Adrenal gland (tissue), 12 donors: Measurements from ENCODE around the gene DCLK2. TPM values are rescaled to one million over a fixed set of nuclear protein-coding genes. Genes with fewer than 3 reads are reported as not detected.

Experiments
- DNase-seq, 7 donors: peaks; one replicate each; pipeline ENCODE4 v3.0.0-alpha.2; 2019 to 2020
- H3K27ac ChIP-seq, 5 donors: fragments of 200-600 bp; sonication (generic) in 4 of 5; 1 replicate in 3 of 5; 2 replicates in 2 of 5; pipeline versions ENCODE4 v1.5.1 to v1.8.0; 2016 to 2020; ENCODE audit warnings: mild to moderate bottlenecking in 1 of 5
- H3K27me3 ChIP-seq: fragments of 200-600 bp; 2 replicates; pipeline ENCODE4 v1.8.0; 2021
- H3K36me3 ChIP-seq, 2 donors: fragments of 200-600 bp; replicated peaks in 1 of 2; 1 replicate in 1 of 2; 2 replicates in 1 of 2; pipeline versions ENCODE4 v1.5.1 to v1.8.0; 2018 to 2022
- H3K4me1 ChIP-seq, 2 donors: fragments of 200-600 bp; replicated peaks in 1 of 2; 1 replicate in 1 of 2; 2 replicates in 1 of 2; pipeline versions ENCODE4 v1.5.1 to v1.8.0; 2018 to 2021
- H3K4me3 ChIP-seq, 4 donors: fragments of 200-600 bp; sonication (generic) in 3 of 4; one replicate each; pipeline ENCODE4 v1.5.1; 2016 to 2018
- H3K9me3 ChIP-seq, 3 donors: fragments of 200-600 bp; sonication (generic) in 1 of 3; replicated peaks in 1 of 3; 1 replicate in 2 of 3; 2 replicates in 1 of 3; pipeline versions ENCODE4 v1.5.1 to v1.8.0; 2016 to 2021
- CTCF ChIP-seq, 6 experiments: fragments of 450-650 bp in 4 of 6; fragments of 200-600 bp in 2 of 6; sonication (generic) in 1 of 6; IDR thresholded peaks; 1 replicate in 5 of 6; 2 replicates in 1 of 6; pipeline versions ENCODE4 v1.5.1 to v1.8.0; 2016 to 2021; ENCODE audit warnings: antibody characterized with exemption in 6 of 6, mild to moderate bottlenecking in 2 of 6, moderate library complexity in 1 of 6
- POLR2A ChIP-seq, 2 donors: fragments of 450-650 bp; IDR thresholded peaks; one replicate each; pipeline ENCODE4 v1.6.1; 2017; ENCODE audit warnings: antibody characterized with exemption in 2 of 2, mild to moderate bottlenecking in 2 of 2, moderate library complexity in 1 of 2
- WGBS, 4 donors: extraction: QIAGEN DNeasy Blood & Tissue Kit in 2 of 4; methylation state at CpG; one replicate each; pipeline versions ENCODE4 v1.1.5 to v1.1.7; 2013 to 2017; 5-methylcytosine and 5-hydroxymethylcytosine counted together
- intact Hi-C, 2 donors: fragments of 100-400 bp; cut with DNase I; formaldehyde crosslinking; loops; one replicate each; pipeline versions ENCODE4 v1.14.1 to v1.15.0; 2022 to 2023
- polyA plus RNA-seq, 3 donors: library from polyadenylated mRNA; stranded (reverse); fragments of 200-250 nt in 2 of 3; fragments of 350-450 nt in 1 of 3; fragmentation: Illumina TruSeq in 1 of 3; extraction: RNeasy Lipid Tissue Mini Kit (QIAGEN cat#74804) in 1 of 3; gene quantifications; one replicate each; pipeline ENCODE4 v1.2.3, GENCODE V29; 2013 to 2014
- total RNA-seq, 9 donors: library from RNA; depleted of rRNA in 4 of 9; stranded (reverse); fragments of >200 nt in 4 of 9; fragments of 120-200 nt in 1 of 9; fragmentation: NEBNext Ultra II Directional in 1 of 9; extraction: Animal tissue kit (Norgen Biotek cat#: 25700) in 1 of 9; gene quantifications; one replicate each; pipeline versions ENCODE4 v1.1.0 to v1.2.4, GENCODE V29; 2013 to 2023
- donor health status: healthy with polysubstance abuse.
- donor health status: Bipolar disorder and iron deficiency.
- donor health status: DM: yes; HTN: yes; CAD: no.
- donor health status: DM: no; HTN: no; CAD: no.
- donor health status: DM: no; HTN: no; CAD: no.
- donor health status: DM: yes; HTN: yes; CAD: no.

The DCLK2 gene
- total and polyA plus RNA-seq, 12 donors, result 2.9 to 11.4 (median 6.3) TPM

- Histone ChIP-seq H3K4me1 (no peaks in the 10 kb centered on the region), H3K36me3 (no peaks in the 10 kb centered on the region), H3K9me3 (no peaks in the 10 kb centered on the region), H3K4me3 (no peak overlapping the region), H3K27me3 (no peaks in the 10 kb centered on the region), H3K27ac (no peak overlapping the region)
- no peak for DNase-seq
- intact Hi-C loops, result no loop called here
- WGBS, 4 donors, result 88 to 93% (median 90%) methylated on average over 6 of the region's 6 CpGs
- TF ChIP-seq POLR2A (IDR thresholded peaks at IDR 0.05) (no peak), CTCF (IDR thresholded peaks at IDR 0.05) (no peak)
Observed at GRCh38 chr4:150258569-150258968, 180.3 kb downstream of the DCLK2 start.

DNA sequence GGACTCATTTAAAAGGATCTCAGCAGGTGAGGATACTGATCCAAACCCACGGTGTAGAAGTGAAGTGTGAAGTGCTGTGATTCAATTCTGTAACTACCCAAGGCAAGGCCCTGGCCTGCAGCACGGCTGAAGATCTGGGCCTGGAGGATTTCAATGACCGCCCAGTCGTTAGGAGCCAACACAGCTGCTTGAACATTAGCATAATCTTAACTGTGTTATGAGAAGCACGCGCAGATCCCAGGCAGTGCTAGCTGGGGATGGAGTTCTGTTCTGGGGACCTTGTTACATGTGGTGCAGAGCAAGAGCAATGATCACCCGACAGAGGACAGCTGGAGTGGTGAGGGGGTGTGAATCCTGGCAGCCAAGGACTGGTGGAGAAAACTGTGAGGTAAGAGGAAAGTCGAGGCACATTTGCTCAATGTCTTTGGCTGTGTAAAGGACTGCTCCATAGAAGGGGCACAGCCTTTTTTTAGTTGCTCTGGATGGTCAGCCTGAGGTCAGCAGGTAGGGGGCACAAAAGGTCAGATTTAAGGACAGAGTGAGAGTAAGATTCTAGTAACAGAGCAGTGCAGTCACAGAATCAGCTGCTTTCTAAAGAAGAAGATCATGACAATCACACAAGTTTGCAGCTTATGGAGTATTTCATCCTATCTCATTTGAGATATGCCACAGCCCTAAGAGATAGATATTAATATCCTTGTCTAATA is 181.8 kb downstream of the DCLK2 start:
- Histone ChIP-seq H3K4me1 (no peaks in the 10 kb centered on the region), H3K27me3 (no peaks in the 10 kb centered on the region), H3K9me3 (no peaks in the 10 kb centered on the region), H3K27ac (no peak overlapping the region), H3K36me3 (no peaks in the 10 kb centered on the region), H3K4me3 (no peak overlapping the region)
- intact Hi-C loops, result no loop called here
- TF ChIP-seq CTCF (IDR thresholded peaks at IDR 0.05) (no peak), POLR2A (IDR thresholded peaks at IDR 0.05) (no peak)
- 82 to 86% (median 84%) methylated on average over 6 to 8 of the region's 8 CpGs for WGBS, 4 donors
- no peak for DNase-seq

- H3K27me3 ChIP-seq, result no peaks in the 10 kb centered on the region
- intact Hi-C loops, result no loop called here
- no peak for TF ChIP-seq CTCF (IDR thresholded peaks at IDR 0.05)
- TF ChIP-seq POLR2A (IDR thresholded peaks at IDR 0.05), result no peak
- H3K4me3 ChIP-seq, result no peak overlapping the region
- 80 to 96% (median 95%) methylated on average over 2 of the region's 2 CpGs for WGBS, 4 donors
- H3K27ac ChIP-seq, result no peak overlapping the region
- DNase-seq, result no peak
- H3K36me3 ChIP-seq, result no peaks in the 10 kb centered on the region
- H3K9me3 ChIP-seq, result no peaks in the 10 kb centered on the region
- H3K4me1 ChIP-seq, result no peaks in the 10 kb centered on the region
Observed at GRCh38 chr4:150261571-150261970, 183.3 kb downstream of the DCLK2 start.

DNA sequence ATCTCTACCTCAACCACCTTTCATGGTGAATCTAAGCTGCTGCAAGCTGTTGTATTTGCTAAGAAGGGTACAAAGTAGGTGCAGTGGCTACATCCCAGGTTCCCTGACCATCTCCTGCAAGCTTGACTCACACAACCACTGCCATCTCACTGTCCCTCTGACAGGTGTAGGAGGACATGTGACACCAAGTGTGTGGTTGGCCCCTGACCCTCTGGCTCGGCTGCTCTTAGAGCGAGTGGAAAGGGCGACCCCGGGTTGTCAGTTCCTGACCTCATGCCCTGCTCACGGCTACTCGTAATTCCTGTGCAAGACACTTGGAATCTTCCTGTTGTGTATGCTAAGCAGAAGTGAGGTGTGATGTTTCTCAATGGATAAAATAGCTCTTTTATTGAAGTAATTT is 184.4 kb downstream of the DCLK2 start:
- intact Hi-C loops, result no loop called here
- Histone ChIP-seq H3K4me3 (no peak overlapping the region), H3K36me3 (no peaks in the 10 kb centered on the region), H3K27me3 (no peaks in the 10 kb centered on the region), H3K9me3 (no peaks in the 10 kb centered on the region), H3K27ac (no peak overlapping the region), H3K4me1 (no peaks in the 10 kb centered on the region)
- DNase-seq, result no peak
- WGBS, 4 donors, result 88 to 95% (median 93%) methylated on average over 6 of the region's 6 CpGs
- TF ChIP-seq CTCF (IDR thresholded peaks at IDR 0.05) (no peak), POLR2A (IDR thresholded peaks at IDR 0.05) (no peak)
